Right hindlimb (tissue), 1 donor: ENCODE measurements around the gene FBN1.

Experiments used
- DNase-seq: peaks from one replicate; pipeline ENCODE4 v3.0.0-alpha.2; 2018

Gene FBN1

DNA sequence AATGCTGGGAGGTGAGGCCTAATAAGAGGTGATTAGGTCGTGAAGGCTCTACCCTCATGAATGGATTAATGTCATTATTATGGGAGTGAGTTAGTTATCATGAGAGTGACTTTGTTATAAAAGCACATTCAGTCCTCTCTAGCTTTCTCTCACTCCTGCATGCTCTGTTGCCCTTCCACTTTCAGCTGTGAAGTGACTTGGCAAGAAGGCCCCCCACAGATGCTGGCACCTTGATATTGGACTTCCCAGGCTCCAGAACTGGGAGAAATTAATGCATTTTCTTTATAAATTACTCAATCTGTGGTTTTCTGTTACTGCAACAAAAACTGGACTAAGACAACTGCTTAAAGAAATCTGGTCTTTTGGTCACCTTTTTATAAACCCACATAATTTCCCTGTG, 144.3 kb downstream of the FBN1 start:
- no peak for DNase-seq

DNA sequence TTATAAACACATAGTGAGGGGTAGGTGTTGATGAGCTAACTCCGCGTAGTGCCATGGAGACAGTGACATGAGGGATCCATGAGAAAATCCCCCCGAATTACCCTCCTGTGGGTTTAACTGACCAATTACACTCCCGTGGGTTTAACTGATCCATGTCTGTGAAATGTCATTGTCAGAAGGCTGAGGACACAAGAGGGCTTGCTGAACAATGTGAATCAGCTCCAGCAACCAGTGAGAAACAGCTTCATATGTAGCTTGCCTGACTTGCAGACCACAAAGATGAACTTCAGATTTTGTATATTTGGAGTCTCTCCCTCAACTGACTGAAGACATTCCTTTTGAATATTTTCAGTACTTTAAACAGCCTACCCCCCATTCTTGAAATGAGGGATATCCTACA, 144.9 kb downstream of the FBN1 start:
- DNase-seq, result no peak

DNA sequence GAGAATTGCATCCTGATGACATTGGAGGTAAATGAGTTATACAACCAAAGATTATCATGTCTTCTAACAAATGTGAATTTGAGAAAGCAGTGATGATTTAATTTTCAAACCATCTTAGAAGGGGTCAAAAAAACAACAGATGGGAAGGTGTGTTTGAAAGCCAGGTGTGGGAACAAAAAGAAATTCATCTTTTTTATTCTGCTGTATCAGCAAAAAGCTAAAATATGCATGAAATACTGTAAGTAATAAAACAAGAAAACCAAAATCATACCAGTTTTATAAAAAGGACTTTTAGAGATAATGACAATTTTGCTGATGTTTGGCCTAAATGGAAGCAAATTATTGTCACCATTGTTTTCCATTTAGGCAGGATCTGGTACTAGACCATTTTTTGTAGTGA, 145.5 kb downstream of the FBN1 start:
- DNase-seq, result no peak

DNA sequence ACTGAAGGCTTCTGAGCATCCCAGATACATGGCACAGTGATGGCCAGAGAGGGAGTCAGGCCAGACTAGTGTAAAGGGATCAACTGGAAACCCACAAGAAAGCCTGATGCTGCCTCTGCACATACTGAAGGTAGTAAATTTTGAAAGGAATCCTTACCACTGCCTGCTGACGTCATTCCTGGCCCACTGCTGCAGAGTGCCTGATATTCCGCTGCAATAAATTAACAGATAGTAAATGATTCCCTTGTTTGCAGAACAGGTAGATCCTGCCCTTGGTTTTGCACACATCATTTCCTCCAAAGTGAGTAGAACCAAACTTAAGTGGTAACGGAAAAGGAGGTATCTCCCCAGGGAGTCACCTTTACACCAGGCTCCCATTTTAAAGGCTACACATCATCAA, 146.7 kb downstream of the FBN1 start:
- DNase-seq, result no peak

DNA sequence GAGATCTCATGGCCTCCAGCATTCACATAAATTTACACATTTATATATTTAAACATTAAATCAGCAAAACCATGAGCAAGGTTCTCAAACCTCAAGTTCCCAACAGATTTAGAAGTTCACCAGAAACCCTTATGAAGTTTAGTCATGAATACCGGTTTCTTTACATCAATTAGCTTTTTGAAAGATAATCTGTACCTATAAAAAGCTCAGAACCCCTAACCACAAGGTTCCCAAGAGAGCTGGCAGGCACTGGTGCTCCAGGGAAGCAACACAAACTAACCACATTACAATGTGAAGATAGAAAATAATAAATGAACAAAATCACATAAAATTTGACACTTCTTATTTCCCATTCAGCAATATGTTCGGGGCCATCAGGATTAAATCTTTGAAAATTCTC, 150.9 kb downstream of the FBN1 start:
- no peak for DNase-seq

DNA sequence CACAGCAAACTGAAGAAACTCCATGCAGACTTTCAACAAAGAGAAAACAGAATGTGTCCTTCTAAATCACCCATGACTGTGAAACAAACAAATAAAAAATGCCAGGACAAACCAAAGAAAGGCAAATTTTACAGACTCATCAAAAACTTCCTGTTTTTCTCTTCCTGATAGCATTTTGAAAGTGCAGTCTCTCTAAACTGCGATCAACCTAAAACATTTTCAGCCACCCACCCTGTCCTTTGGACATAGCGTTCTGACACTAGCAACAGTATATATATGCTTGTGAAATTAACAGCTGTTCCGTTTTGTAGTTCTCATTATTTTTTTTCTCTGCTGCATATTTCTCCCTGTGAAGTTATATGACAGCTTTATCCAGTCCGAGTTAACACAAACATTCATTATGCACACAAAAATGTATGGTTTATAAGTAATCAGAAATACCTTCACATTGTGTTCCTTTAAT, 151.7 kb downstream of the FBN1 start:
- DNase-seq, result no peak

DNA sequence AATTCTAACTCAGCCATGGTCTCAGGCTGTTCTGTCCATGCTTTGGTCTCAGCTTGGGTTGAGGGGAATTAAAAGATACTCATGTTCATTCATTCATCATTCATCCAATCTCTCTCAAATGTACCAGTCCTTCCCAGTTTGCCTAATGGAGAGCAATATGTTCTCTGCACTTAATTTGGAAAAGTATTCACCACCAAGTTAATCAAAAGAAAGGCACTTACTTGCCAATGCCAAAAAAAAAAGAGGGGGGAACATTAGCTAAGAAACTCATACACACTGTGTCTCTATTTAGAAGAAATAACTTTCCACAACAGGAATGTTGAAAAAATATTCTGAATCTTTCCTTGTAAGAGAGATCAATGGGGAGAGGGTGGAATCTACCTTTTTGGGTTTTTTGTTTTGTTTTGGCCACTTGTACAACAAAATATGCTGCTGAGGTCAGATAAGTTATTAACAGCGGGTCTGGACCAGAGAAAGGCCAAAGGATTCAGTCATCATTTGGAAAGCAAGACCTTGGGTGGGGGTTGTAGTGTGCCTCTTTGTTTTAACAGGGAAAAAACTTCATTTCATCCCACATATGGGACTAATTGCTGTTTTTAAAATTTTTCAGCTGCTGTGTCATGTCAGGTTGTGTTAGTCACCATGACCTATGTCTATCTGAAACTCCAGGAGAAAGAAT, 152.3 kb downstream of the FBN1 start:
- DNase-seq, result no peak

DNA sequence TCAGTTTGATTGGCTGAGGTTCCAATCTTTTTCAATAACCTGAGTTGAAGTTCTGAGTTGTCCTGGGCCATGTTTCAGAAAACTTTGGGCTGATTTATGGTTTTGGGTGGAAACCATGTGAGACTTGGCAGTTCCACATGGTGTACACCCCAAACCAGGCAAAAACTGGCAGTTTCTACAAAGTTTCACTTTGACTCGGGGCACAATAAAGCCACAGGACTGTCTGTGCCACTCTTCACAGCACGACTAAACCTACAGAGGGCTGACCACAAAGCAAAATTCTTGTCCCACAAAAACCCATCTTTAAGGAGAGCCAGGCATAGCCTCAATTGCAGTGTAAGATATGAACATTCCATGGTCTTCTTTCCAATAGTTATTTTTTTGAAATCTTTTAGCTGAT, 159.3 kb downstream of the FBN1 start:
- DNase-seq, result peak; percentile 23

DNA sequence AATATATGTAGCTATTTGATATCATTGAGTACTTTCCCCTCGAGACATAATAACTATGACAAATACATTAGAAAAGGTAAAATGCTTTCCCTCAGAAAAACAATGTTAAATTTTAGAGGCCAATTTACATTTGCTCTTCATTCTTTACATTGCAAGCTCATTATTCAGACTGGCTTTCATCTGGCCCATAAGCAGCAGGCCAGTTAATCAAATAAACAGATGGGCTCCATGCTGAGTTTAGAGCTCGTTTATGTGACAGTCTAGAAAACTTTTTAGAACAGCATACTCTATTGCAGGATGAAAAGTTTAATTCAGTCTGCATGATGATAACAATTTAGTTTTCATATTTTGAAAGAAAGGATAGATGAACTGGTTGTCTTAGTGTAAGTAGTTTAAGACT, 163.7 kb downstream of the FBN1 start:
- DNase-seq, result no peak

DNA sequence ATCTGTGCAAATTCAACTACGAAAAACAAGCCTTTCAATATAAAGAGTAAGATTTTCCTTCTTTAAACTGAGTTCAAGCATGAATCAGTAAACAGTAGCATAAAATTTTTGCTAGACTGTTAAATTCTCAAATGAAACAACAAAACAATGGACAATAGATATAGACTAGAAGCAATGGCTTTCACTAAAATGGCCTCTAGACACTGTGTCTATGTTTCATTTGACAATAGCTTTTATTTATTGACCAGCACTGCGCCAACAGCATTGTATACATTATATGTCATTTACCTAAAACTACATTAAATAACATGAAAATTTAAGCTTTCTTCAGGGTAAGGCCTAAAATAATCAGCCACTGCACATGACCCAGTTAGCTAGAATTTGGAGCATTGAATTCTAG, 165.8 kb downstream of the FBN1 start:
- DNase-seq, result no peak

DNA sequence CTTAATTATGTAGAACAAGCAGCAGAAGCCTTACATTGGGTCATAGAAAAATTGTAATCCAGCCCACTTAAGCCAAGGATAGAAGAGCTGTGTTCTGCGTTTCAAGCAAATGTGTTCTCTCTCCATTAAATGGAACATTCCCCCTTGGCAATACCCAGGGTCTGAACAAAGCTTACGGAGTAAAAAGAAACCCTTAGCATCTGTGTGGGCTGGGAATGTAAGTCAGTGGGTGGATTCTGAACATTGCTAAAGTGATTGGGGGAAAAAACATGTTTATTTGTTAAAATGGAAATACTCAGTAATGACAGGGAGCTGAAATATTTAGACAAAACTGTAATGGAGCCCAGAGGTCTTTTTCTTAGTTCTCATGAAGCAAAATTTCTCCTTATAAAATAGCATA, 166.9 kb downstream of the FBN1 start:
- DNase-seq, result no peak

DNA sequence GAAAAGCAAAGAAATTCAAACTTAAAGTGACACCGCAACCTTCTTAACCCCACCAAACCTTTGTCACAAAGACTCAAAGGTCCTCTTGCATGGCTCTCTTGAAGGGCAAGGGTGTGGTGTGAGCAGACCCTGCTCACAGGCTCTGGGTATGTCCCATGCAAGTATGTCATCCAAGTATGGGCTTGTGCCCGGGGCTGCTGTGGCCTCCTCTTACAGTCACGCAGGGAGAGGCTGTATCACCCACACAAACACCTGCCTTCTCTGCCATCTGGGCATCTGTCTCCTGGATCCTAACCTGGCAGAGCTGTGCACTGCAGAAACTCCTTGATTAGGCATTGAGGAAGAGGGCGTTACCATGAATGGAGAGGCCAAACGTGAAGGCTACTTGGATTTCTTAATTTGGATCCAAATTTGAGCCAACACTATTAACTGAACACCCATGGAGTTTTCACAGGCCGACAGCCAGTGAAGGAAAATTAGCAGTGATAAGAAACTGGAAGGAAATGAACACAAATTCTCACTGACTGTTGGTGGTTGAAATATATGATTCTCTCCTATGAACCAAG, 167.6 kb downstream of the FBN1 start:
- no peak for DNase-seq

DNA sequence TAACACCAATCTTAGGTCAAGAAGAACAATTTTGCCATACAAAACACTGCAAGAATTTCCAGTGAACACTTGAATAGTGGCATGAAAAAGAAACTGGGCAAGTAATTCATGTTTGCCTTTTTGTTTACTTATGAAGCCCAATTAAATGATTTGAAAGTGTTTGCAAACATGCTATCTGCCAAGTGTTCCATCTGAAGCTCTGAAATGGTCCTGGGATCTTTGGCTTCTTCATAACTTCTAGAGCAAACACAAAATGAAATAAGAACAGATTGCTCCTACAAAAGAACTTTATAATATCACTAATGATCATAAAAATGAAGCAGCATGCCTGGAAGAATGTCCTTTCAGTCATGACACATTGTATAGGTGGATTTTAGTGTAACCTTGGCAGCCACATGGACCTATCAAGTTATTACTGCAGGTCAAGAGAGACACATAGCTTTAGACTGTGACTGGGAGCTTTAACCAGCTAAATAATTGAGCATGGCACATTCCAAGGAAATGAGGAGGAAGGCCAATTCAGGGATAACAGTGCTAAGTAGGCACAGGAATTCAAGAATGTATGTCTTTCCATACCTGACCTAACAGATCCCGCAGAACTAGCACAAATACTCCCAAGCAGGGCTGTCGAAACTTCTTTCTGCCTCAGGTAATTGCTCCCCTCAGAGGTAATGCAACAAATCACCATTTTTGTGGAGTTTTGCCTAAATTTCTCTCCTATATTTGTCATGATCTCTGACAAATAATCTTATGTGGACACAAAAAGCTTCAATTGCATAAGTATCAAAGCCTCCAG, 169.7 kb downstream of the FBN1 start:
- no peak for DNase-seq

DNA sequence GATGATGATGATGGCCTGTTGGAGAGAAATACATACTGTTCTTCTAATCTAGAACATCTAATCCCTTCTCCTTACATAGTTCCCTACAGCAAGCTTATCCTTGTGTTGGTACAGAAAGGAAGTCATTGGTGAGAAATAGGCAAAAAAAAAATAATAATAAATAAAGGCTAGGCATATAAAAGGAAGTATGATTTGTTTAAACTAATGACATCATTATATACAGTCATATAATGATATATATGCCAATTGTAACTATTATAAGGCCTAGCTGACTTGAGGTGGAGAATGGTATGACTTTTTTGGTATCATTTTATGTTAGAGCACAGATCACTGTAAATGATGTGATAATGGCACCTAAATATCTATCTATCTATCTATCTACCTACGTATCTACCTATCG, 171.8 kb downstream of the FBN1 start:
- DNase-seq, result no peak

DNA sequence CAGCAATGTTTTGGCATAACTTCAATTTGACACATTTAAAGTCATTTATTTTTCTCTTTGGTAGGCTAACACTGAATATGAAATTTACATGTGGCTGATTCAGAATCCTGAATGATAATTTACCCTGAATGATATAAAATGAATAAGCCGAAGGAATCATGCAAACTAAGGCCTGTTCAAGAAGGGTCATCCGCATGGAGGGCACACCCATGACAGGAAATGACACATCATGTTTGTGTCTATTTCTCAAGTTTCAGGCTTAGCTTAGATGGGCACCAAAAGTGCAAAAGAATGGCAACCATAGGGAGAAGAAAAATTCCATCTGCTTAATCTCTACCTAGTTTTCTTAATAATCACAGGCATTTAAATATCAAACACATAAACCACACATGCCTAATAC, 172.8 kb downstream of the FBN1 start:
- no peak for DNase-seq

DNA sequence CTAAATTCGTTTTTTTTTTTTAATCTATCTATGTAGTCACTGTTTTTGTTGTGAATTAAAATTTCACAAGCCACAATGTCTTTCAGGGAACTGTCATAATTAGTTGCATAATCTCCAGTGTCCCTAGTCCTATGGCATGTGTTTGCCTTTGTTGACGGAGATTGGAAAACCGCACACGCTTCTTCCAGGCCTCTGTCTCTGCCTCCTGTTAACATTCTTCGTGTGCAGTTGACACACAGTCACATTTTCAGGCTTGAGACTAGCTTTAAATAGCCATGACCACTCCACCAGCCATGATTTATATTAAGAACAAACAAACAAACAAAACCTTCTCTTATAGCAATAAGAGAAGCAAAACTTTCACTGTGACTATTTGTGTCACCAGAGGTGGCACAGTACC, 174.4 kb downstream of the FBN1 start:
- no peak for DNase-seq

DNA sequence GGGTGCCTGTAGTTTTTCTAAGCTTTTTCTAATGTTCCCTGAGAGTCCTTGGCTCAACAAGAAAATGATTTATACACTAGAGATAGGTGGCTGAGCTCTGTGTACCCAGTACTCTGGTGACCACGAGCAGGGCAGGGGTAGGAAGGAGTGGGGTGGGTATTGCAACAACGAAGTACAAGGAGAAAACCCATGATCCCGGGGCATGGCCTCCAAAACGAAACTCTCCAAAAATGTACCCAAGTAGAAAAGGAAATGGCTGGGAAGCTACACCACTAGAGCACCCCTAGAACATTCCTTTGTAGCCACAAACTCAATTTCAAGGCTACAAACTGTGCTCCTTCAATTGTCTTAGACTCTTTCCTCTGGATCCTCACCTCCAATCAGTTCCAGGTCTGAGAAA, 175.4 kb downstream of the FBN1 start:
- no peak for DNase-seq

DNA sequence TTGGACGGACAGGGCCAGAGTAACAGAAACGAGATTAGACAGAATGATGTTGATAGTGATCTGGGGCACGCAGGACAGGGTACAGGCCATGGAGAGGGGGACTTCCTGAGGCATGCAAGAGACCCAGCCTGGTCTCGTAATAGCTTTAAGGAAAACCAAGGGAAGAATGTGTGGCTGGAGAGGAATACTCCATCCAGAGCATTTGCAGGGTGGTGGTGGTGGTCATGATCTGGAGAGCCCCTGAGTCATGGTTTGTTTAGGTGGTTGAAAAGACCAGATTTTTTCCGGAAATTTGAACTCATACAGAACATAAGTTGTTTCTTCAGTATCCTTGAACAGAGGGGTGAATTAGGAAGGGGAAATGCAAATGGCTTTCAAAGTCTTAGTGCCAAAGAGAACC, 175.8 kb downstream of the FBN1 start:
- no peak for DNase-seq

DNA sequence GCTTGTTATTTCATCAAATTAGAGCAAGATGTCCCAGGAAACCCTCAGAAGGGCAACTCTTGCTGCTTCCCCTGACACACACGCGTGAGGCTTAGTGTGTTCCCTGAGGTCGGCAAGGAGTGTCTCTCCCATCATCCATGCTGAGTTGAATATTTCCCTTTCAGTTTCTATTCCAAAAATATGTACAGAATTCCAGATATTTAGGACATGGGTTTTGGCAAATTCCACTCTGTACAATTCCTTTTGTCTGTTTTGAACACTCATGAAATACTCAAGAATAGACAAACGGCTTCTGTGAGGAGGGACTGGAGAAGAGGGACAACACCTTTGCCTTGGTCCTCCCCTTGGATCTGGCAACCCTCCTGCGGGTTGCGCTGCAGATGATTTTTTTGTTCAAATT, 176.2 kb downstream of the FBN1 start:
- DNase-seq, result no peak

DNA sequence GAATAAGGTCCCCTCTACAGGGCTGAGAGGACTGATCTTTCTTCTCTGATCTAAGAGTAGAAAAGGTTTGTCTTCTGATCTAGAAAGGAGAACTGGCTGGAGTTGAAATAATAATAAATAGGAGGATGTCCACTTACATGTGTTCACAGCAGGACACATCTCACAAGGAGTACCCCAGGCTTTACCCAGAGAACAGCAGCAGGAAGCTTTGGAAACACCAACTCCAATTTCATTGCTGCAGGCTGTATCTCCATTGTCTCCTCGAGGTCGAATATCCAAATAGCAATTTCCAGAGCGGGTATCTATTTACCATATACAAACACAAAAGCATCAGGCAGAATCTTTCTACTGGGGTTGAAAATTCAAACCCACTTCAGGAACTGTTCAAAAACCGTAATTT, 177.7 kb downstream of the FBN1 start:
- no peak for DNase-seq

DNA sequence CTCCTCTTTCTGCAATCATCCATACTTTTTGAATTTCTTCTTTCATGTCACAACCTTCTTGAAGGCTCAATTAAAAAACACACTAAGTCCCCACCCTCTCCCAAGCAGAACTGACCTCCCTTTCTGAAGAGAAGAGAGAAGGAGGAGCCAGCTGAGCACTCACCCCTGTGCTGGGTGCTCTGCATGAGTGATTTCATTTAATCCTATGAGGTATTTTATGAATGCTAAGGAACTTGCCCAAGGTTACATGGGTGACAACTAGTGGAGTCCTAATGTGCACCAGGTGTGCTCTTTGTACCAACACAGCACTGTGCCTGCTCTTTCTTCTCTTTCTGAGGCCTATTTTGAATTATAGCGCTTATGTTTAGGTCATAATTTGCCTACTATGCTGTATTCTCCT, 178.7 kb downstream of the FBN1 start:
- no peak for DNase-seq

DNA sequence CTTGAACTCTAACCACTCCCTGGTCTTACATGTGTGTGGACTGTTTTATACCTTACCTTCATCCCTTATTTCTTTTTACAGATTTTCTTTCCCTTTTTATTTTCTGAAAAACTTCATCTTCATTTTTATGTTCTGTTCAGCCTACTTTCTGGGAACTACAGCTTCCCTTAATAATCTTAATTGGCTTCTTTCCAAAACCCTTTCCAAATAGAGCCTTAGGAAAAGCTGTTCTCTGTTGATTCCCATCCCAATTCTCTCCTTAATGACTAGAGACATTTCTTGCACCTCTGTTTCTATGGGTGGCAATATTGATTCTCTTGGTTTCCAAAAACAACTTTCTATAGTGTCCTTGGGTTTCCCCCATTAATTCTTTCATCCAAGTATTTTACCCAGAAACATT, 179.4 kb downstream of the FBN1 start:
- no peak for DNase-seq

DNA sequence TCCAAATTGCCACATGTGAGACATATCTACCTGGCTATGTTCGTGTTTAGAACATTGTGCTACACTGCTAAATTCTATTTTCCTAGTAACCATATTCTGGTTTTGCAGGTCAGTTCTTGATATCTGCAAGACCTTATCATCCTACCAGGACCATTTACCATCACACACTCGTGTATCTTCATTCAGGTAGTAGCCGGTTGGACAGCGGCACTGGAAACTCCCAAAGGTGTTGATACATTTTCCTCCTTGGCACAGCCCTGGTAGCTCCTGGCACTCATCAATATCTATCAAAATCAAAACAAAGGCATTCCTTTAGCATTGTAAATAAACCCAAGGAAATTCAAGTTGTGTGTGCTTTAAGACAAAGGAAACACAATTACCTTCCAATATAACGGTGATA, 180.1 kb downstream of the FBN1 start:
- no peak for DNase-seq

DNA sequence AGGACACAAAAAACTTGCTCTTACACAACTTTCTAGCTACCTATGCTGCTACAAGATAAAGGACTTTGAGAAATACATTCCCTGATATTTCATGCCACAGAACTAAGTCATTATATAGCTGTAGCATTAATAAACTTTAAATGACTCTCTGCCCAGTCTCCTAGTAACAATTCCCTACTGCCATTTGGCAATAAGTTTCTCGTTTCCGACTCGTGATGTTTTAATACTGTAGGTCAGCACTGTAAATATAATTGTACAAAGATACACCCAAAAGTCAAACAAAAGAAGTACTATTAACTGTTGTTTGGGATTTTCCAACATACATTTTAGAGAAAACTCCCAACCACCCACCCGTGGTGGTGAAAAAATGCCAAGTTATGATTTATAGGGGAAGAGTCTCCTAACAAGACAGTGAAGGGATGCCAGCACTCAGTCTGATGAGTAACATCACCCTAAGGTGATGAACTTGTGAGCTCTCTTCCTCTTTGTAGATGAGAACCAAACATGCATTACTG, 182.1 kb downstream of the FBN1 start:
- no peak for DNase-seq
